Activated naive CD8-positive, alpha-beta T cell treated with anti-CD3 and anti-CD28 coated beads, Interleukin-2, amount 50 U/mL, for 24 hours (primary cell): ENCODE results near the gene MRPL24.
A peak's percentile ranks its signal among the peaks of the same experiment; 100 is the strongest.

Experiments
- ATAC-seq: fragments of 150-1000 bp; cut with Tn5 transposase; one replicate; pipeline ENCODE4 v1.10.0; 2021
- DNase-seq: peaks from one replicate; pipeline ENCODE4 v3.0.0; 2021
- H3K27ac Mint-ChIP-seq: one replicate; pipeline ENCODE4 v1.8.0; 2021; ENCODE audit warnings: mild to moderate bottlenecking, mixed read lengths
- H3K27me3 Mint-ChIP-seq: one replicate; pipeline ENCODE4 v1.8.0; 2021; ENCODE audit warnings: mixed read lengths
- H3K36me3 Mint-ChIP-seq: one replicate; pipeline ENCODE4 v1.8.0; 2021; ENCODE audit warnings: low read depth, mixed read lengths
- H3K4me1 Mint-ChIP-seq: one replicate; pipeline ENCODE4 v1.8.0; 2021; ENCODE audit warnings: mixed read lengths
- H3K4me3 Mint-ChIP-seq: one replicate; pipeline ENCODE4 v1.8.0; 2021; ENCODE audit warnings: mild to moderate bottlenecking, moderate library complexity, mixed read lengths
- H3K9me3 Mint-ChIP-seq: one replicate; pipeline ENCODE4 v1.8.0; 2021; ENCODE audit warnings: mixed read lengths

The MRPL24 gene

DNA sequence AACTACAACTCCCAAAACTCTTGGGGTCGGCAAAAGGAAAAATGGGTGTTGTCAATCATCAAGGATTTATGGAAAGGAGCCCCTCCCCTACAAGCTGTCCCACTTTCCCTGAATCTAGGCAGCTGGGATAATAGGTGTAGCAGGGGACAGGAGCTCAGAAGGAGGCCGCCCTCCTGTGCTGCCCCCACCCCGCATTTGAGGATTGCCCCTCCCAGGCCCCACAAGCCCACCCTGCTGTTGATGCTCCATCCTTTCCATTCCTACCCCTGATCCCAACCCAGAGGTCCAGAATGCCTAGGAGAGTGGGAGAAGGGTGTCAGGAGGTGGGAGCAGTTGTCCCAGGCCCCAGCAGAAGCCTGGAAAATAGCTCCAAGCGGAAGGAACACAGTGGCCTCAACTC is 1.9 kb upstream of the MRPL24 start:
- Mint-ChIP-seq H3K27me3 (no peaks in the 10 kb centered on the region), H3K27ac (peak overlapping the region; percentile 98), H3K9me3 (no peaks in the 10 kb centered on the region), H3K4me3 (no peak overlapping the region), H3K4me1 (peaks cover 65% of the 10 kb centered on the region), H3K36me3 (peaks cover 58% of the 10 kb centered on the region)
- no peak for DNase-seq
- no peak for ATAC-seq

DNA sequence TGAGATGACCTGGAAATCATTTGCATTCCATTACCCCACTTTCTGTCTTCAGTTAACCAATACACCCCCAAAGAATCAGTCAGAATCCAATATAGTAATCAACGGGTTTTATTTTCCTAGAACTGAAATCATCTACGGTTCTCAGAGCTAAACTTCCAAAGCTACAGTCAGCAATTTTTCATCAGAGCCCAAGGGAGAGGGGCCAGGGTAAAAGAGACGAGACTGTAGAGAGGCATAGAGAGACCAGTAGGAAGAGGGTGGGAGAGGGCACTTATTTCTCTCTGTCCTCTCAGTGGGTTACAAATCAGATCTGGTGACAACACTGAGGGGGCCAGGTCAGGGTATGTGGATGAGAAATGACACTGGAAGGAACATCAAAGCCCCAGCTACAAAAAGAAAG is 1.1 kb upstream of the MRPL24 start:
- Mint-ChIP-seq H3K4me1 (peaks cover 59% of the 10 kb centered on the region), H3K27ac (peak overlapping the region; percentile 98), H3K27me3 (no peaks in the 10 kb centered on the region), H3K4me3 (peak overlapping the region; percentile 96), H3K9me3 (no peaks in the 10 kb centered on the region), H3K36me3 (peaks cover 57% of the 10 kb centered on the region)
- ATAC-seq (no peak), DNase-seq (no peak)

DNA sequence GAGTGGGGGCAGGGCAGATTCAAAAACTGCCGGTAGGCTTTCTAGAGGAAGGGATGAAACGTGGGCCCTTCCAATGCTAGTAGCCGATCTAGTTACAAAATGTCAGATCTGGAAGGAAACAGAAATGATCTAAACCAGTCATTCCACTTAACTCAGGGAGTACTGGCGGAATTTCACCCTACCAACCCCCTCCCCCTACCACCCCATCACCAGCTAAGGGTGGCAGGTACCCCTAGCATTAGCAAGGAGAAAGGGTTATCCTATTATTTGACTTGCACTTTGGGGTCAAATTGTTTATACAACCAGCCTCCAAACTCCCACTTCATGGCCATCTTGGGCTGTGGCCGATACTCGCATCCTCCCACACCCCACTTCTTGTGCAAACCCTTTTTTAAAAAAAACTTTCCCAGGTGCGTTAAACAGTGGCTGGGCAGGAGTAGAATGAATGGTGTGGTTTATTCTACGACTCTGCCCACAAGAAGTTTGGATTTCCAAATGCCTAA is 644 bp upstream of the MRPL24 start:
- Mint-ChIP-seq H3K9me3 (no peaks in the 10 kb centered on the region), H3K4me1 (peaks cover 54% of the 10 kb centered on the region), H3K4me3 (peak overlapping the region; percentile 96), H3K27ac (peak overlapping the region; percentile 98), H3K27me3 (no peaks in the 10 kb centered on the region), H3K36me3 (peaks cover 58% of the 10 kb centered on the region)
- ATAC-seq (no peak), DNase-seq (no peak)

DNA sequence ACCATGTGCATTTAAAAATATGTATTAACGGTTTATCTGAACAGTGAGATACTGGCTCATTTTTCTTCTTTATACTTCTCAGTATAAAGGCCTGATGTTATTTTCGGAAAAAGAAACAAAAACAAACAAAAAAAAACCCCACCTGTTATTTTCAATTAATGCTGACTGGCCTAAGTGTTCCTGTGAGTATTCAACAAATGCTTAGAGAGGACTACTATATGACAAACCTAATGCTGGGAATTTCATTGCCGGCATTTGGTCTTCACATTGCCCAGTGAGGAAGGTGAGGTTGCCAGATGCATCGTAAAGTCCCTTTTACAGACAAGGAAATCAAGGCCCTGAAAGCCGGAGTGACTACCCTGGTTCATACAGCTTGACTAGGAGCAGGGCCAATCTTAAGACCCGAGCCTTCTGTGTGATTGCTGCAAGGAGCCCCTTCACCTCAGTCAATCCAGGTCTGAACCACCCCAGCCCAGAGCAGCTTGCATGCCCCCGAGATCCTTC is 599 bp downstream of the MRPL24 start:
- ATAC-seq (peak; percentile 2), DNase-seq (no peak)
- Mint-ChIP-seq H3K9me3 (no peaks in the 10 kb centered on the region), H3K4me3 (peak overlapping the region; percentile 96), H3K4me1 (peaks cover 44% of the 10 kb centered on the region), H3K27ac (peak overlapping the region; percentile 98), H3K36me3 (peaks cover 56% of the 10 kb centered on the region), H3K27me3 (no peaks in the 10 kb centered on the region)

DNA sequence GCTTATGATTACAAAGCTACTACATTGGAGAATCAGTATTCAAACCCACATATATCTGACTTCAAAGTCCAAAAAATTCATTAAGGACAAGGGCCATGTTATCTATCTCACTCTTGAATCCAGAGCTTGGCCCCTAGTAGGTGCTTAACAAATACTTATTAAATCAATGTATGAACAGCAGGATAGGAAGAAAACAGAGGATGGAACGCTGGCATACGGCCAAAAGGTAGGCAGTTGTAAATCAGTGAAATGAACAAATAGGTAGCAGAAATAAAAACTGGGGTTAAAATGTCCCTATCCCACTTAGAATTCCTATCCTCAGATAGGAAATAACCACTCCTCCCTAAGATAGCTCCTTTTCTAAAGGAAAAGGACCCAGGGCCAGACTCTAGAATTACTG is 2.0 kb downstream of the MRPL24 start:
- Mint-ChIP-seq H3K27ac (peak overlapping the region; percentile 59), H3K36me3 (peaks cover 51% of the 10 kb centered on the region)

DNA sequence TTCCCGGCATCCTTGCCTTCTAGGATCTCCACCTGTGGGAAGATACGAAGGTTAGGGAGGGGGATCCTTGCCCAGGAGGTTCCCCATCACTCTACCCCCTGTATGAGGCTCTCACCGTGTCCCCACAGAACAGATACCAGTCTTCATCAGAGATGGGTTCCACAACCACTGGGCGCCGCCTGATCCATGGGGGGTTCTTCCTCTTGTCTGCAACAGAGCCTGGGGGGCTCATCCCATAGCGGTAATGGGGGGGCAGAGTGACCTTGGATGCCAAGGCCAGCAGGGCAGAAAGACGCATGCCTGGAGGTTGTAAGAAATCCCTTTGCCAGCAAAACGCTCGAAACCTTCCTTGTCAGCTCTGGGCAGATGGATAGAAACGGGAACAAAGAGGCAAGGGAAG is 2.5 kb downstream of the MRPL24 start:
- no peaks in the 10 kb centered on the region for H3K27me3 Mint-ChIP-seq
- H3K4me3 Mint-ChIP-seq = peak overlapping the region; percentile 96
- H3K27ac Mint-ChIP-seq = no peak overlapping the region
- ATAC-seq = no peak
- DNase-seq = no peak
- H3K9me3 Mint-ChIP-seq = no peaks in the 10 kb centered on the region
- H3K4me1 Mint-ChIP-seq = peaks cover 44% of the 10 kb centered on the region
- peaks cover 51% of the 10 kb centered on the region for H3K36me3 Mint-ChIP-seq

More for the DNA sequence above, 2.0 kb downstream of the MRPL24 start:
- no peaks in the 10 kb centered on the region for H3K9me3 Mint-ChIP-seq
- no peak for DNase-seq
- H3K4me3 Mint-ChIP-seq = peak overlapping the region; percentile 96
- peaks cover 44% of the 10 kb centered on the region for H3K4me1 Mint-ChIP-seq
- no peak for ATAC-seq
- H3K27me3 Mint-ChIP-seq = no peaks in the 10 kb centered on the region

DNA sequence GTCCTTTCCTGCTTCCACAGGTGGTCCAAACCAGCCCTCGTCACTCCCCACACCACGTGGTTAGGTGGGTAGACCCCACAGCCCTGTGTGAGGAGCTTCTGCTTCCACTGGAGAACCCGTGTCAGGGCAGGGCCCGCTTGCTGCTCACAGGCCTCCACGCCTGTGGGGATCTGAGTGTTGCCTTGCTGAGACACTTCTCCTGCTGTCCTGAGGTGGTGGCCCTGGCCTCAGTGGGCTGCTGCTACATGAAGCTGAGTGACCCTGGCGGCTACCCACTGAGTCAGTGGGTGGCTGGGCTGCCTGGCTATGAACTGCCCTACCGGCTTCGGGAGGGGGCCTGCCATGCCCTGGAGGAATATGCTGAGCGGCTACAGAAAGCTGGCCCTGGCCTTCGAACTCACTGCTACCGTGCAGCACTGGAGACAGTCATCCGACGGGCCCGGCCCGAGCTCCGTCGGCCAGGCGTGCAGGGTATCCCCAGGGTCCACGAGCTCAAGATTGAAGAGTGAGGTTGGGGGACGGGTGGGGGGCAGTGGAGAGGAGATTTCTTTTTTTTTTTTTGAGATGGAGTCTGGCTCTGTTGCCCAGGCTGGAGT is 6.8 kb downstream of the MRPL24 start:
- Mint-ChIP-seq H3K27ac (no peak overlapping the region), H3K27me3 (no peaks in the 10 kb centered on the region), H3K9me3 (no peaks in the 10 kb centered on the region), H3K36me3 (peaks cover 30% of the 10 kb centered on the region), H3K4me3 (no peak overlapping the region), H3K4me1 (peaks cover 20% of the 10 kb centered on the region)
- no peak for DNase-seq
- ATAC-seq = no peak

DNA sequence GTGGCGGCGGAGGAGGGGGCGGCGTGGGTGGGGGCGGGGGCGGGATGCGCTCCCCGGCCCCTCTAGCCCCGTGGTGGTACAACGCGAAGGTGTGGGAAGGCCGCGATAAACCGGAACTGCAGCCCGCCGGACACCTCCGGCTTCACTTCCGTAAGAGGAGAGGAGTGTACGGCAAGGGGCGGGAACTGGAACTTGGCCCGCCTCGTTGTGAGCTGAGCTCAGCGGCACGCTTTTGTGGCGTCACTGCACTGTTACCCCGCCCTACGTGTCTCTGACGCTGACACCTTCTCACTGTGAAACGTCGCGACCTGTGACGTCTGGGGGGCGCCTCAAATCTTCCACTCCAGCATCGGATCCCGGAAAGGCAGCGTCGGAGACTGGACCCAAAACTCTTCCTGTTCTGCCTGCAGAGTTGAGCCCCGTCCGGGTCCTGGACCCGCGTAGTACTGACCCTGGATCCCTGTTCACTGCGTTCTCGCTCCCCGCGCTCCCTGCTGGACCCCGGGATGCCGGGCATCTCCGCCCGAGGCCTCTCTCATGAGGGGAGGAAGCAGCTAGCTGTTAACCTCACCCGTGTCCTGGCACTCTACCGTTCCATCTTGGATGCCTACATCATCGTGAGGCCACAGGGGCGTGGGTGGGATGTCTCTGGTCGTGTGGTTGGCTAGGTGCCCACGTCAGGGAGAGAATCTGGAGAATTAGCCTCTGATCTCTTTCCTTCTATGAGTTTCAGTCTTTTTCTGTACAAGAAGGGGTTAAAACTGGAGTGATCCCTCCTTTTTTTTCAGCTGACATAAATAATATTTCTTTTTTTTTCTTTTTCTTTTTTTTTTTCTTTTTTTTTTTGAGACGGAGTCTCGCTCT is 12.1 kb downstream of the MRPL24 start, which contains the start of gene ISG20L2:
Gene ISG20L2 (minus strand): TSS at position 168 of the 864 bp plus-strand sequence. CDS start 1,114 bp downstream, outside the sequence.
- peaks cover 19% of the 10 kb centered on the region for H3K4me1 Mint-ChIP-seq
- peak; percentile 96 for DNase-seq
- H3K27me3 Mint-ChIP-seq = no peaks in the 10 kb centered on the region
- H3K27ac Mint-ChIP-seq = peak within 1 kb of the TSS; percentile 99
- H3K4me3 Mint-ChIP-seq = no peak within 1 kb of the TSS
- H3K36me3 Mint-ChIP-seq = peaks cover 20% of the 10 kb centered on the region
- peak; percentile 94 for ATAC-seq
- no peaks in the 10 kb centered on the region for H3K9me3 Mint-ChIP-seq

DNA sequence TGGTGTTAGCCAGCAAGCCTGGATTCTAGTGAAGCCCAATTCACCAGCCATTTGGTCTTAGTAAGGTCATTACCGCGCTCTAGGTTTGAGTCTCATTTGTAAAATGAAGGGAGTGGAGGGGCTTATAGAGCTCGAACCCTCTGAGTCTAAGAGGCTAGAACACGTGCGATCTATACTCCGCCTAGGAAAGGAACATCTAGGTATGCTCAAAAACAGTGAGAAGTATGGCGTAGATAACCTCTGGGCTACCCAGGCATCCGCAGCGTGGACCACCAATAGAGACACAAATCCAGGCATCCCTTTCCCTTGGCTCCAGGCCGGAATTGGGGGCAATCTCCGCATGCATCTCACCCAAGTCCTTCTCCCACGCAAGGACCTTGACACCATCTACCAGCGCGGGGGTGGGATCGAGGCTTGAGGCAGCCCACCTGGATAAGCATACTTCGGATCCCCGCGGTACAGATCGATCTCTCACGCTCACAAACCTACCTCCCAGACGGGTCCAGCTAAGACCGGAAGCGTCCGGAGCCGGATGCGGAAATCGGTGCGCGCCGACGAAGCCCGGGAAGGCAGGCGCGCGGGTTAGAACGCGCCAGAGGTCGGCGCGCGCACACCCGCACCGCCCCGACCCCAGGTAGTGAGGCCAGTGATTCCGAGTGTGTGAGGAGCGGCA is 12.8 kb downstream of the MRPL24 start, which contains the start of gene METTL25B:
Gene METTL25B (plus strand): TSS at position 544 of the 673 bp plus-strand sequence. CDS start 636 bp downstream, outside the sequence.
- peak within 1 kb of the TSS; percentile 99 for H3K27ac Mint-ChIP-seq
- H3K4me1 Mint-ChIP-seq = peaks cover 19% of the 10 kb centered on the region

DNA sequence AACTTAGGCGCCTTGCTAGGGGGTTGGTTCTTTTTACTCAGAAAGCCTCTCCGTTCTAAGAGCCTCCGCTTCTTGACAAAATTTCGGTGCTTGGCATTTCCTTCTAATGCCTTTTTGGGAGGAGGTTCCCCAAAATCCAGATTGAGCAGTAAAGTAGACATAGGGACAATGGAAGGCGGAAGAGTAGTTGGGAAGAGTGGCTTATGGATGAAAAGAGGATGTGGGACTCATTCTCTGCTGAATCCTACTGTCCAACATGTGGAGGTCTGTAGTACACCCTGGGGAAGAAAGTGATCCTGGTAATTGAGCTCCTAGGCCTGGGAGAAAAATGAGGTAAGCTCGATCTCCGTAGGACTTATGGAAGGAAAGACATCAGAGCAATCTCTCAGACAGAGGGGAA is 13.4 kb downstream of the MRPL24 start:
- Mint-ChIP-seq H3K36me3 (peaks cover 33% of the 10 kb centered on the region), H3K27me3 (no peaks in the 10 kb centered on the region), H3K4me3 (no peak overlapping the region), H3K9me3 (no peaks in the 10 kb centered on the region), H3K4me1 (peaks cover 21% of the 10 kb centered on the region), H3K27ac (peak overlapping the region; percentile 99)
- DNase-seq (no peak), ATAC-seq (no peak)

More for the DNA sequence above, 12.8 kb downstream of the MRPL24 start, which contains the start of gene METTL25B:
- ATAC-seq (peak; percentile 74), DNase-seq (peak; percentile 85)
- Mint-ChIP-seq H3K4me3 (no peak within 1 kb of the TSS), H3K27me3 (no peaks in the 10 kb centered on the region), H3K9me3 (no peaks in the 10 kb centered on the region), H3K36me3 (peaks cover 28% of the 10 kb centered on the region)

DNA sequence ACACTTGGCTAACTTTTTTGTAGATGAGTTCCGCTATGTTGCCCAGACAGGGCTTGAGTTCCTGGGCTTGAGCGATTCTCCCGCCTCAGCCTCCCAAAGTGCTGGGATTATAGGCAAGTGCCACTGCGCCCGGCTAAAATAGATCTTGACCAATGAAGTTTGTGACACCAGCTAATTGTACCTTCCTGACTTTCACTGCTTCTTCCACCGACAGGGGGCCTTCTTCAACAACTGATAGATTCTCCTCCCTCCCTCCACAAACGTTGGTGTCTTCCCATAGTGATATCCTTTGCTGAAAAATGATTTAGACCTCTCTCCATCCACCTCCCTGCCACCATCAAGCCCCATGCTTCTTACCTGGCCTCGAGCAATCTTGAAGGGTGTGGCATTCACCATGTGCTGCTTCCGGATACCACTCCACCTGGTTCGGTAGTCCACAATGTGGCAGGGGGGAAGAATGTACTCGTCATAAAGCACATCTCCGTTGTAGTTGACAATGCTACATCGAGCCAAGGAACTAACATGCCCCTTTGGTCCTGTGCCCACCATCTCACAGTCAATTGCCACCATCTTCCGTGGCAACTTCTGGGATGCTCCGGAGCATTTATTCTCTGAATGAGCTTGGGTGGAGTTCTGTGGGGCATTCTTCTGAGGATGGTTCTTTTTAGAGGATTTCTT is 14.2 kb downstream of the MRPL24 start:
- no peak overlapping the region for H3K27ac Mint-ChIP-seq
- DNase-seq (peak; percentile 67), ATAC-seq (no peak)
- H3K36me3 Mint-ChIP-seq = peaks cover 35% of the 10 kb centered on the region
- no peaks in the 10 kb centered on the region for H3K27me3 Mint-ChIP-seq
- H3K4me3 Mint-ChIP-seq = no peak overlapping the region
- peaks cover 23% of the 10 kb centered on the region for H3K4me1 Mint-ChIP-seq
- no peaks in the 10 kb centered on the region for H3K9me3 Mint-ChIP-seq

DNA sequence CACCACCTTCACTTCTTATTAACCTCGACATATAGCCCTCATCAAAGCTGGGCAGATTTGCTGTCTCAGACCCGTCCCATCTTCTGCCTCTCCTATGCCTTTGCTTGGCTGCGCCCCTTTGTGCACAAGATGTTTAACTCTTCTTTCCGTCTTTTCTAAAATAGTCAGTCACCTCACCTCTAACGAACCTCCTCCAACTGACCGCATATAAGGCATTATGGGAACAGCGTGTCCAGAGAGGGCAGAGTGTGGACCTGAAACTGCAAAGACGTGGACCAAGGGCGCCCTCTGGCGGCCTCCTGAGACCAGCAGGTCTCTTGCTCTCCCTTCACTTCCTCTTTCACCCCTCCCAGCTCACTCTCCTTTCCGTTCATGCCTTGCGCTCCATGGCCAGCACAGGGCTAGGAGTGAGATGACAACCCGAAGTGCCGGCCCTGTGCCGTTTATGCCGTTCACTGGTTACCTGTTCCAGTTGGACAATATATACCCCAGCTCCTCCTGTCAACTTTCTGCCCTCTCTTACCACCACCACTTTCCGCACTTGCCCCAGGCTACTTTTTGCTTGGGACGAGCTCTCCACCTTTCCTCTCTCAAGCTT is 15.1 kb downstream of the MRPL24 start:
- peaks cover 42% of the 10 kb centered on the region for H3K36me3 Mint-ChIP-seq
- H3K4me3 Mint-ChIP-seq = no peak overlapping the region
- H3K4me1 Mint-ChIP-seq = peaks cover 28% of the 10 kb centered on the region
- no peaks in the 10 kb centered on the region for H3K9me3 Mint-ChIP-seq
- no peak overlapping the region for H3K27ac Mint-ChIP-seq
- ATAC-seq (peak; percentile 39), DNase-seq (peak; percentile 83)
- H3K27me3 Mint-ChIP-seq = no peaks in the 10 kb centered on the region

DNA sequence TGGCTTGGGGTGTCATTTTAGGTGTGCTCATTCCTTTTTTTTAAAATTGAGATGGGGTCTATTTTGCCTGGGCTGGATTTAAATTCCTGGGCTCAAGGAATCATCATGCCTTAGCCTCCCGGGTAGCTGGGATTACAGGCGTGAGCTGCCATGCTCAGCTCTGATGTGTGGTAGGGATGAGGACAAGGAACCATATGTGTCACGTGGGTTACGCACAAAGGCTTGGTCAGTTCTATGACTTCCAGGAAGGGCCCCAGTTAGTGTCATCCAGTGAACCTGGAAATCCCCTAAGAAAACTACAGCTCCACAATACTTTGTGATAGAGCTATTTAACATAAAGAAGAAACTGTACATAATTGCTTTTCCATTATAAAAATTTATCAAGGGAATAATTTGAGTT is 19.4 kb downstream of the MRPL24 start:
- no peaks in the 10 kb centered on the region for H3K27me3 Mint-ChIP-seq
- ATAC-seq (no peak), DNase-seq (no peak)
- H3K4me1 Mint-ChIP-seq = peaks cover 12% of the 10 kb centered on the region
- no peak overlapping the region for H3K4me3 Mint-ChIP-seq
- H3K36me3 Mint-ChIP-seq = peaks cover 45% of the 10 kb centered on the region
- no peaks in the 10 kb centered on the region for H3K9me3 Mint-ChIP-seq
- peak overlapping the region; percentile 82 for H3K27ac Mint-ChIP-seq
